ENCODE results near the gene PRAMEF8. TPM values are rescaled to one million over a fixed set of nuclear protein-coding genes. Genes with fewer than 3 reads are reported as not detected.
"Not testable (repeated sequence)": the region's sequence is repeated elsewhere in the genome, so short reads cannot be mapped to it uniquely, and the experiment has no call there.

PRAMEF8 gene
- total and polyA plus RNA-seq, 5 donors from 2014 or later, result not detected

DNA sequence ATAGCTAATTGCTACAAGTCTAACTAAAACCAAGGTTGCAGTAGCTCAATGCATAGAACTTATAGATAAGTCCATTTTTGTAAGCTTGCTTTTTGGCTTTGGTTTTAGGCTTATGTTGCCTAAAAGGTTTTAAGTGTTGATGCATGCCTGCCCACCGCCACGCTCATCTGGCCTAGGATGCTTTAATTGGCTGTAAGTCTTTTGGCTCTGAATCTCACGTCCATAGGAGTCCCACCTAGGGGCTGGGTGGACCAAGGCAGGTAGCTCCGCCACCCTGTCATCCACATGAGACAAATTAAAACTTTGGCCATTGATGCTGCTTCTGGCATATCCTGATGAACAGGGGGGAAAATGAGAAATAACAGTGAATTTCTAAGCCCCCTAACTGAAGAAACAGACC lies 47.4 kb downstream of the PRAMEF8 start:
- H3K4me1 Mint-ChIP-seq; H3K4me3 Mint-ChIP-seq; H3K9me3 ChIP-seq (ENCODE audit: control insufficient read depth in 2 of 2, low read length in 2 of 2); H3K4me3 ChIP-seq (ENCODE audit: low read depth, low read length); H3K27me3 ChIP-seq (ENCODE audit: control insufficient read depth, insufficient read depth, low read length); H3K36me3 Mint-ChIP-seq; H3K4me1 ChIP-seq (ENCODE audit: control insufficient read depth, insufficient read depth, low read length, poor library complexity, severe bottlenecking); DNase-seq; H3K27ac Mint-ChIP-seq; H3K36me3 ChIP-seq (ENCODE audit: control insufficient read depth, insufficient read depth, low read length); H3K9me3 Mint-ChIP-seq; H3K27ac ChIP-seq (ENCODE audit: insufficient read depth, low read length, poor library complexity, severe bottlenecking); ATAC-seq (ENCODE audit: low read depth in 2 of 2): not testable (repeated sequence)
- peaks cover 13% of the 10 kb centered on the region for H3K27me3 Mint-ChIP-seq

DNA sequence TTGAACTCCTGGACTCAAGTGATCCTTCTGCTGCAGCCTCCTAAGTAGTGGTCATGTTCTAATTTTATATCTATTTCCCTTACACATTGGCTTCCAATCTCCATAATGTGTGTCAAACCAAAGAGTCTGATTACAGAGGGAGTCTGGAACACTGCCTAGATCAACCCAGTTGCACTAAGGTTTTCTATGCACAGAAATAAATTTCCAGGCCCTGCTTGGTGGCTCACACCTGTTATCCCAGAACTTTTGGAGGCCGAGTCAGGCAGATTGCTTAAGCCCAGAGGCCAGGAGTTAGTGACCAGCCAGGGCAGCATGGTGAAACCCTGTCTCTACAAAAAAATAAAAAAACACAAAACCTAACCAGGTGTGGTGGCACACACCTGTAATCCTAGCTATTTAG lies 50.9 kb downstream of the PRAMEF8 start:
- H3K36me3 ChIP-seq (ENCODE audit: control insufficient read depth, insufficient read depth, low read length); H3K4me3 Mint-ChIP-seq; H3K36me3 Mint-ChIP-seq; H3K27ac ChIP-seq (ENCODE audit: insufficient read depth, low read length, poor library complexity, severe bottlenecking); ATAC-seq (ENCODE audit: low read depth in 2 of 2); H3K27me3 Mint-ChIP-seq; H3K27me3 ChIP-seq (ENCODE audit: control insufficient read depth, insufficient read depth, low read length); H3K4me1 Mint-ChIP-seq; H3K27ac Mint-ChIP-seq; H3K9me3 ChIP-seq (ENCODE audit: control insufficient read depth in 2 of 2, low read length in 2 of 2); H3K4me1 ChIP-seq (ENCODE audit: control insufficient read depth, insufficient read depth, low read length, poor library complexity, severe bottlenecking); H3K9me3 Mint-ChIP-seq; H3K4me3 ChIP-seq (ENCODE audit: low read depth, low read length); DNase-seq: not testable (repeated sequence)

DNA sequence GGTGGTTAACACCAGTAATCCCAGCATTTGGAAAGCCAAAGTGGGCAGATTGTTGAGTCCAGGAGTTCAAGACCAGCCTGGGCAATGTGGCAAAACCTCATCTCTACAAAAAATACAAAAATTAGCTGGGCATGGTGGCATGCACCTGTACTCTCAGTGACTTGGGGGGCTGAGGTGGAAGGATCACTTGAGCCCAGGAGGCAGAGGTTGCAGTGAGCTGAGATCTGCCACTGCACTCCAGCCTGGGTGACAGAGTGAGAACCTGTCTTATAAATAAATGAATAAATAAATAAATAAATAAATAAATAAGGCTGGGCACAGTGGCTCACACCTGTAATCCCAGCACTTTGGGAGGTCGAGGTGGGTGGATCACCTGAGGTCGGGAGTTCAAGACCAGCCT lies 52.9 kb downstream of the PRAMEF8 start:
- H3K4me3 Mint-ChIP-seq; H3K36me3 ChIP-seq (ENCODE audit: control insufficient read depth, insufficient read depth, low read length); H3K4me3 ChIP-seq (ENCODE audit: low read depth, low read length); H3K27me3 Mint-ChIP-seq; DNase-seq; H3K27ac Mint-ChIP-seq; ATAC-seq (ENCODE audit: low read depth in 2 of 2); H3K27me3 ChIP-seq (ENCODE audit: control insufficient read depth, insufficient read depth, low read length); H3K4me1 Mint-ChIP-seq; H3K36me3 Mint-ChIP-seq; H3K27ac ChIP-seq (ENCODE audit: insufficient read depth, low read length, poor library complexity, severe bottlenecking); H3K9me3 Mint-ChIP-seq; H3K9me3 ChIP-seq (ENCODE audit: control insufficient read depth in 2 of 2, low read length in 2 of 2); H3K4me1 ChIP-seq (ENCODE audit: control insufficient read depth, insufficient read depth, low read length, poor library complexity, severe bottlenecking): not testable (repeated sequence)

Other genes starting within 250 kb of the PRAMEF8 start
- not detected for gene PRAMEF27, start 228.6 kb downstream of the PRAMEF8 start, total RNA-seq
- gene PRAMEF27, start 228.6 kb downstream of the PRAMEF8 start, polyA plus RNA-seq, result not detected
- not detected for gene HNRNPCL3, start 224.4 kb downstream of the PRAMEF8 start, total RNA-seq
- gene HNRNPCL3, start 224.4 kb downstream of the PRAMEF8 start, polyA plus RNA-seq, result not detected
- not detected for gene PRAMEF25, start 214.4 kb downstream of the PRAMEF8 start, total RNA-seq
- gene PRAMEF25, start 214.4 kb downstream of the PRAMEF8 start, polyA plus RNA-seq, result not detected
- not detected for gene HNRNPCL2, start 168.3 kb downstream of the PRAMEF8 start, total RNA-seq
- not detected for gene HNRNPCL2, start 168.3 kb downstream of the PRAMEF8 start, polyA plus RNA-seq
- not detected for gene PRAMEF26, start 129.1 kb downstream of the PRAMEF8 start, total RNA-seq
- gene PRAMEF26, start 129.1 kb downstream of the PRAMEF8 start, polyA plus RNA-seq, result not detected
- gene HNRNPCL4, start 119.5 kb downstream of the PRAMEF8 start, total RNA-seq, result not detected
- gene HNRNPCL4, start 119.5 kb downstream of the PRAMEF8 start, polyA plus RNA-seq, result not detected
- not detected for gene PRAMEF9, start 113.3 kb downstream of the PRAMEF8 start, total RNA-seq
- gene PRAMEF9, start 113.3 kb downstream of the PRAMEF8 start, polyA plus RNA-seq, result not detected
- gene PRAMEF13, start 83.7 kb downstream of the PRAMEF8 start, total RNA-seq, result not detected
- gene PRAMEF13, start 83.7 kb downstream of the PRAMEF8 start, polyA plus RNA-seq, result not detected
- not detected for gene PRAMEF18, start 59.0 kb downstream of the PRAMEF8 start, total RNA-seq
- gene PRAMEF18, start 59.0 kb downstream of the PRAMEF8 start, polyA plus RNA-seq, result not detected
- gene PRAMEF5, start 30.9 kb downstream of the PRAMEF8 start, total RNA-seq, result not detected
- not detected for gene PRAMEF5, start 30.9 kb downstream of the PRAMEF8 start, polyA plus RNA-seq
- gene PRAMEF33, start 18.4 kb upstream of the PRAMEF8 start, total RNA-seq, result not detected
- not detected for gene PRAMEF33, start 18.4 kb upstream of the PRAMEF8 start, polyA plus RNA-seq
- not detected for gene PRAMEF15, start 30.4 kb upstream of the PRAMEF8 start, total RNA-seq
- not detected for gene PRAMEF15, start 30.4 kb upstream of the PRAMEF8 start, polyA plus RNA-seq
- not detected for gene PRAMEF14, start 62.0 kb upstream of the PRAMEF8 start, total RNA-seq
- not detected for gene PRAMEF14, start 62.0 kb upstream of the PRAMEF8 start, polyA plus RNA-seq
- not detected for gene PRAMEF19, start 86.8 kb upstream of the PRAMEF8 start, total RNA-seq
- gene PRAMEF19, start 86.8 kb upstream of the PRAMEF8 start, polyA plus RNA-seq, result not detected
- gene PRAMEF17, start 104.5 kb upstream of the PRAMEF8 start, total RNA-seq, result not detected
- gene PRAMEF17, start 104.5 kb upstream of the PRAMEF8 start, polyA plus RNA-seq, result not detected
- not detected for gene PRAMEF20, start 125.3 kb upstream of the PRAMEF8 start, total RNA-seq
- gene PRAMEF20, start 125.3 kb upstream of the PRAMEF8 start, polyA plus RNA-seq, result not detected
- gene LRRC38, start 228.9 kb upstream of the PRAMEF8 start, total RNA-seq, result not detected
- not detected for gene LRRC38, start 228.9 kb upstream of the PRAMEF8 start, polyA plus RNA-seq

Measured in CD4-positive, CD25-positive, alpha-beta regulatory T cell (primary cell).